A673 (cell line): Measurements from ENCODE around the gene ING5. TPM values are rescaled to one million over a fixed set of nuclear protein-coding genes. Genes with fewer than 3 reads are reported as not detected.
A peak's percentile ranks its signal among the peaks of the same experiment; 100 is the strongest.

Experiments
- BruUV-seq: library from RNA; stranded (reverse); fragments of 400-500 nt; replicated peaks from 2 replicates; lab custom pipeline; 2021; lab: Mats Ljungman, UMichigan
- CTCF ChIA-PET: fragments of 300-600 bp; sonication (Branson Sonifier 250); formaldehyde crosslinking; loops from one replicate; lab custom pipeline; 2022; ENCODE audit warnings: antibody characterized with exemption; lab: Charles Lee
- POLR2A ChIA-PET: fragments of 300-600 bp; sonication (Branson Sonifier 250); formaldehyde crosslinking; loops from one replicate; lab custom pipeline; 2022; ENCODE audit warnings: antibody characterized with exemption; ENCODE audit not compliant: low non-redundant PET; lab: Charles Lee
- DNase-seq: peaks from one replicate; pipeline ENCODE4 v3.0.0-alpha.2; 2015; ENCODE audit warnings: low spot score
- H3K27ac ChIP-seq: fragments of 200-600 bp; sonication (generic); 2 replicates; pipeline ENCODE4 v1.5.1; 2016; ENCODE audit warnings: mixed run types, low read depth, mild to moderate bottlenecking, mixed read lengths, antibody characterized with exemption, low read length; ENCODE audit not compliant: poor library complexity, severe bottlenecking
- H3K27me3 ChIP-seq: fragments of 200-600 bp; sonication (generic); replicated peaks from 2 replicates; pipeline ENCODE4 v1.6.1; 2017; ENCODE audit warnings: mixed run types, low read depth, mild to moderate bottlenecking, mixed read lengths, antibody characterized with exemption, low read length; ENCODE audit not compliant: insufficient read depth, poor library complexity
- H3K36me3 ChIP-seq: fragments of 200-600 bp; sonication (generic); 2 replicates; pipeline ENCODE4 v1.6.1; 2016; ENCODE audit warnings: mixed run types, mild to moderate bottlenecking, mixed read lengths, antibody characterized with exemption, low read length; ENCODE audit not compliant: insufficient read depth, poor library complexity, severe bottlenecking
- H3K4me1 ChIP-seq: fragments of 200-600 bp; sonication (generic); 2 replicates; pipeline ENCODE4 v1.6.1; 2017; ENCODE audit warnings: mixed run types, mild to moderate bottlenecking, mixed read lengths, antibody characterized with exemption, low read length; ENCODE audit not compliant: insufficient read depth, poor library complexity, severe bottlenecking
- H3K4me3 ChIP-seq: fragments of 200-600 bp; sonication (generic); 2 replicates; pipeline ENCODE4 v1.5.1; 2016; ENCODE audit warnings: low read depth, mixed run types, mild to moderate bottlenecking, mixed read lengths, low read length; ENCODE audit not compliant: poor library complexity, severe bottlenecking
- H3K9me3 ChIP-seq: fragments of 200-600 bp; sonication (generic); 2 replicates; pipeline ENCODE4 v1.6.1; 2016; ENCODE audit warnings: mixed run types, low read depth, mild to moderate bottlenecking, mixed read lengths, antibody characterized with exemption, low read length; ENCODE audit not compliant: poor library complexity, severe bottlenecking
- CTCF ChIP-seq: fragments of 300-800, 200-600 bp; sonication (generic); conservative IDR thresholded peaks from 2 replicates; pipeline ENCODE4 v1.5.1; 2017; ENCODE audit warnings: low read depth, mild to moderate bottlenecking, antibody characterized with exemption, low read length, moderate library complexity, mixed read lengths
- EZH2 ChIP-seq: fragments of 200-600 bp; sonication (generic); IDR thresholded peaks from 2 replicates; pipeline ENCODE4 v1.6.1; 2017; ENCODE audit warnings: borderline replicate concordance, low read depth, mild to moderate bottlenecking, mixed read lengths, antibody characterized with exemption, low read length; ENCODE audit not compliant: poor library complexity, severe bottlenecking
- intact Hi-C: fragments of 100-400 bp; cut with micrococcal nuclease; formaldehyde crosslinking; loops from one replicate; pipeline ENCODE4 v1.10.0; 2022; ENCODE audit not compliant: unreplicated experiment
- total RNA-seq: library from RNA; stranded (reverse); gene quantifications from 2 replicates; pipeline ENCODE4 v1.2.3, GENCODE V29; 2021

ING5 gene
- total RNA-seq, 1 experiment from 2014 or later: 70.3 TPM

GRCh38 chr2:241675885-241676284, 26.0 kb upstream of the ING5 start:
- ChIA-PET POLR2A (no interaction called here), CTCF (interaction anchor here (1.1 kb wide), 1 partner anchor 11 kb away, joined by 6 read pairs; no protein-coding TSS in a partner anchor)
- BruUV-seq: no TSS peak
- intact Hi-C loops: no loop called here
- Histone ChIP-seq H3K4me3 (no peak overlapping the region), H3K27ac (no peak overlapping the region), H3K27me3 (no peaks in the 10 kb centered on the region), H3K4me1 (no peaks in the 10 kb centered on the region), H3K36me3 (peaks cover 58% of the 10 kb centered on the region), H3K9me3 (no peaks in the 10 kb centered on the region)
- no peak for DNase-seq
- 0 out of 2 replicates have a peak, but pooled peaks have one; percentile 22 for TF ChIP-seq CTCF
- no peak for TF ChIP-seq EZH2

GRCh38 chr2:241676665-241677064, 25.2 kb upstream of the ING5 start:
- DNase-seq: no peak
- intact Hi-C loops: no loop called here
- no TSS peak for BruUV-seq
- TF ChIP-seq CTCF (no peak), EZH2 (no peak)
- H3K36me3 ChIP-seq: peaks cover 66% of the 10 kb centered on the region
- CTCF ChIA-PET: no interaction called here
- H3K9me3 ChIP-seq: no peaks in the 10 kb centered on the region
- no peak overlapping the region for H3K4me3 ChIP-seq
- no peaks in the 10 kb centered on the region for H3K27me3 ChIP-seq
- H3K27ac ChIP-seq: no peak overlapping the region
- POLR2A ChIA-PET: no interaction called here
- no peaks in the 10 kb centered on the region for H3K4me1 ChIP-seq

- intact Hi-C loops: no loop called here
- TF ChIP-seq EZH2 (no peak), CTCF (no peak)
- no peaks in the 10 kb centered on the region for H3K27me3 ChIP-seq
- DNase-seq: no peak
- no peak overlapping the region for H3K27ac ChIP-seq
- H3K9me3 ChIP-seq: no peaks in the 10 kb centered on the region
- H3K4me1 ChIP-seq: no peaks in the 10 kb centered on the region
- BruUV-seq: no TSS peak
- H3K4me3 ChIP-seq: no peak overlapping the region
- peaks cover 69% of the 10 kb centered on the region for H3K36me3 ChIP-seq
- POLR2A ChIA-PET: no interaction called here
- CTCF ChIA-PET: no interaction called here
These were observed 24.4 kb upstream of the ING5 start for GRCh38 chr2:241677392-241677791.
